NB4 (cell line): ENCODE measurements around the gene ADARB2.

ENCODE experiments used
- DNase-seq: peaks from one replicate; pipeline ENCODE4 v3.0.0; 2010; ENCODE audit warnings: low read depth
- H3K4me3 ChIP-seq: one replicate; pipeline ENCODE4 v1.5.1; 2011; ENCODE audit warnings: mild to moderate bottlenecking, low read depth, low read length, moderate library complexity
- CTCF ChIP-seq: IDR thresholded peaks from one replicate; pipeline ENCODE4 v1.5.1; 2012; ENCODE audit warnings: low read depth, low read length
- MAX ChIP-seq: IDR thresholded peaks from 2 replicates; pipeline ENCODE4 v1.6.1; 2011; ENCODE audit warnings: low read depth, low read length
- MYC ChIP-seq: IDR thresholded peaks from 2 replicates; pipeline ENCODE4 v1.6.1; 2011; ENCODE audit warnings: low read depth, low read length
- POLR2A ChIP-seq: IDR thresholded peaks from 2 replicates; pipeline ENCODE4 v1.6.1; 2011; ENCODE audit warnings: mild to moderate bottlenecking; ENCODE audit not compliant: insufficient read length; ENCODE audit errors: extremely low read depth

Gene ADARB2

GRCh38 chr10:1535301-1535965 is 201.9 kb downstream of the ADARB2 start:
- no peak for DNase-seq
- TF ChIP-seq MYC, result no peak
- TF ChIP-seq POLR2A, result no peak
- TF ChIP-seq CTCF, result no peak
- no peak for TF ChIP-seq MAX
- no peak overlapping the region for H3K4me3 ChIP-seq

DNA sequence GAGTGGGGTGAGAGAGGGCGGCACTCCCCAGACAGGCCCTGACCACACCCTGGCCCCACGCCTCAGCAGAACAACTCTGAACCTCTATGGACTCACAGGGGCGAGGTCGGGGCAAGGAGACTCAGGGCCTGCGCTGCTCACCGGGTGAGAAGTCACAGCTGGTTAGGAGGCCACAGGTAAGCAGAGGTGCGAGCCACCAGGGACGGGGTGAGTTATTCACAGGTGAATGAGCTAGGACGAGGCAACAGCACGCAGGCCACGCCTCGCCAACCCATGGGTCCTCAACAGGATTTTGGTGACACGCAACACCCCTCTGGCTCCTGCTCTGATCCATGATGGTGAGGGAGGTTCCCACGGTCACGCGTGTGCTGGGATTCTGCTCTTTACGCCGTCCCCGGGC is 202.5 kb downstream of the ADARB2 start:
- no peak for TF ChIP-seq POLR2A
- TF ChIP-seq MYC, result no peak
- TF ChIP-seq MAX, result no peak
- no peak for TF ChIP-seq CTCF
- no peak for DNase-seq
- no peak overlapping the region for H3K4me3 ChIP-seq

GRCh38 chr10:1532636-1533035 is 204.7 kb downstream of the ADARB2 start:
- no peak for DNase-seq
- TF ChIP-seq MAX, result no peak
- no peak for TF ChIP-seq POLR2A
- no peak for TF ChIP-seq MYC
- TF ChIP-seq CTCF, result no peak
- H3K4me3 ChIP-seq, result no peak overlapping the region

GRCh38 chr10:1531883-1532597 is 205.3 kb downstream of the ADARB2 start:
- no peak for TF ChIP-seq MAX
- no peak for TF ChIP-seq MYC
- TF ChIP-seq CTCF, result no peak
- TF ChIP-seq POLR2A, result no peak
- no peak for DNase-seq
- H3K4me3 ChIP-seq, result no peak overlapping the region

DNA sequence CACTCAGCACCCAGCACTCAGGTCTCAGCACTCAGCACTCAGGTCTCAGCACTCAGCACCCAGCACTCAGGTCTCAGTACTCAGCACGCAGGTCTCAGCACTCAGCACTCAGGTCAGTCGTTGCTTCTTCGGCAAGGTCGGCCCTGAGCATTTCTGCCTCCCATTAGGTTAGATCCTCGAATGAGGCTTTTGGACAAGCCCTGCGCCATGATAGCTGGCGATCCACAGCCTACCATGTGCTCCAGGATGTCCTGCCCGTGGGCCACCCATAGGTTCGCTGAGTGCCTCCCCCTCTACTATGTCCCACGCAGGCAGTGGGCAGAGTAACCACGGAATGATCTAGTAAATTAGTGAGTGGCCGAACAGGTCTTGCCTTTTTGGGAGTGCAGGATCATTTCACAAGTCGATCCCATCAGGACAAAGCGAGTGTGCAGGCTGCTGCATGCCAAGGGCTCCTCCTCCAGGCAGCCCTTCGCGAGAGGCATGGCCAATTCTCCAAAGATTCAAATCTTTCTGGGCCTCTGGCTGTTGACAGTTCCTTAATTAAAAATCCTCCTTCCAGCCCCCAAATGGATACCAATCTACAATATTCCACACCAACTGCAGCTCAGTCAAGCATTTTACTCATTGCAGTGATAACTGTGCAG is 206.3 kb downstream of the ADARB2 start:
- no peak for TF ChIP-seq POLR2A
- no peak for TF ChIP-seq CTCF
- TF ChIP-seq MAX, result no peak
- TF ChIP-seq MYC, result no peak
- H3K4me3 ChIP-seq, result no peak overlapping the region
- no peak for DNase-seq
